H4 (cell line): ENCODE measurements around the gene KANSL1. TPM values are rescaled to one million over a fixed set of nuclear protein-coding genes. Genes with fewer than 3 reads are reported as not detected.
"Not testable (repeated sequence)": the region's sequence is repeated elsewhere in the genome, so short reads cannot be mapped to it uniquely, and the experiment has no call there.

ENCODE experiments used
- DNase-seq: peaks from one replicate; pipeline ENCODE4 v3.0.0-alpha.2; 2015; ENCODE audit warnings: low spot score
- total RNA-seq: library from RNA; depleted of rRNA; stranded (reverse); fragments of >200 nt; shearing (Covaris generic); gene quantifications from 2 replicates; pipeline ENCODE4 v1.2.3, GENCODE V29; 2014

KANSL1 gene
- total RNA-seq, 1 experiment from 2014 or later = 22.6 TPM

DNA sequence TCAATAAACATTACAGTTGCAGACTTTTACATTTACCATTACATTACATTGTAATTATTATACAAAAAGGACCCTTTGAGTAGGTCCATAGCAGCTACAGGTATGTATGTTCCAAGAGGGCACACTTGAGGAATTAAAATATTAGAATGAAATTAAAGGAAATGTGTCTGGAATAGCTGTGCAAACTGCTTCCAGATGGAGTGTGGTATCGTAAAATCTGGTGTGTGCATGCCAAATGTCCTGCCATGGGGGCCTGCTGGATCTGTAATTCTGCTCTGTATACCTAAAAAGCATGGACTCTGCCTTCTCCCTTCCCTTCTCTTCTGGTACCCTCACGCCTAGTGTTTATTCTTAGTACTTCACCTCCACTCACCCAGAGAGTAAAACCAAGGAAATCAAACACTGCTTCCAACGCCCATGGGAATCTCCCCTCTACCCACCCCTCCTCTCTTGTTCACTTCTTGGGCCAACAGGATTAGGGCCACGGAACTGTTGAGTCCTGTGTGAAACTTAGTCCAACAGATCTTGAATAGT, 155.4 kb downstream of the KANSL1 start:
- DNase-seq = no peak

DNA sequence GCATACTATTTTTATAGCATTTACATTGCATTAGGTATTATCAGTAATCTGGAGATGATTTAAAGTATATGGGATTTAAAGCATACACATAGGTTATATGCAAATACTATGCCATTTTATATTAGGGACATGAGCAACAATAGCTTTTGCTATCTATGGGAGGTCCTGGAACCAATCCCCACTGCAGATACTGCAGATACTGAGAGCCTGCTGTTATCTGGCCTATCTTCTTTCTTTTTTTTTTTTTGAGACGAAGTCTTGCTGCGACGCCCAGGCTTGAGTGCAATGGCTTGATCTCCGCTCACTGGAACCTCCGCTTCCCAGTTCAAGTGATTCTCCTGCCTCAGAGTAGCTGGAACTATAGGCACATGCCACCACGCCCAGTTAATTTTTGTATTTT, 156.7 kb downstream of the KANSL1 start:
- no peak for DNase-seq

DNA sequence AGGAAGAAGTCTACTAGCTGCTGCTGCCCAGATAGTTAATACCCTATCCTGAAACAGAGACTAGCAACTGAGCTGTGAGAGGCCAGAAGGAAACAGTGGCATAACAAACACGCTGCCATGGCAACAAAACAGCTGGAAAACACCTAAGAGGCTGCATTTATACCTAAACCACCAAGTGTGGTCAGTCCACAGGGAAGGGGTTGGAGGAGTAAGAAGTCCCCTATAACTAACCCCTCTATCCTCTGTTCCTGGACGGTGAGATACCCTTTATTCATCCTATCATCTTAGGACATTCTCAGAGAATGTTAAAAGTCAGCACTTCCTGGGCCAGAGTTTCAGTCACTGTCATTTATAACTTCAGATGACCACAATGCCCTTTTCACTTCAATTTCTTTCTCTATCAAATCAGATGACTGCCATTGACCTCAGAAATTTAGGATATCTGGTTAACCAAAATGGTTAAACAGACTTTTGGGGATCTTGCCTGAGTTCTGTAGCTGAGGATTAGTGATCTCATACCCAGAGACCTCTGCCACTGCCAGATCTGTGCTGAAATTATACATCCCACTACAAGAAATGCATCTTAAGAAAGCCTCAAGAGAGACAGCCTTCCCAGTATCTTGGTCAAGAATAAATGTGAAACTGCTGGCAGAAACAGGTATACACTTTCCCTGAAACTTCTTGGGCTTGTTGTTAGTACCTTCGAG, 158.0 kb downstream of the KANSL1 start:
- DNase-seq = no peak

DNA sequence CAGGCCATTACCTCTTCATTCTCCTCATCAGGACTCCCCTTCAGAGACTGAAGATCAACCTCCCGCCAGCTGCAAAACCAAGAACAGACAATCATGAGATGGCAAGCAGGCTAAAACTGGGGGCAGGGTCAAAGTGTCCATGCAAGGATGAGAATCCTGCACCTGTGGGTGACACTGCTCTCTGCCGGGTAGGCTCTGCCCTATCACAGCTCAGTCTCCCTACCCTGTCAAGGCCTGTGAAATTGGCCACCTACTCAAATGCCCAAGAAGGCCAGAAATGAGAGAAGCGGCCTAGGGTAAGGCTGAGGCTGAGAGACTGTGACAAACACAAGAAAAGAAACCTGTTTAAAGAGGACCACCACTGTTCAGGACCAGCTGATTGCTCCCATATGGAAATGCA, 159.8 kb downstream of the KANSL1 start:
- no peak for DNase-seq

DNA sequence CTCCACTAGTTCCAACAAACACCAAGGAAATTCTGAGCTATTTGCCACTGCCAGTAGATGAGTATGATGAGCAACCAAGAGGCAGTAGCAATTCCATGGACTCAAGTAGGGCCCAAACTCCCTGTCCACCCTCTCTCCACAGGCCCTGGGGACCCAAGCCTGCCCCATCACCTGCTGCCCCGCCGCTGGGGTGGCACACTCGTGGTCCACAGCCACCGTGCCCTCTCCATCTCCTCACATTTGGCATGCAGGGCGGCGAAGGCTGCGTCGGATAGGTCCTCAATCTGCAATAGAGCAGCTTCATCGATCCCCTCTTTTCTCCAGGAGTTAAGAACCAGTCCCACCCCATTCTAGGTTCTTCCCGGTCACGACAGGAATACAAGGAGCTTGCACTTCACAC, 160.3 kb downstream of the KANSL1 start:
- DNase-seq = no peak

DNA sequence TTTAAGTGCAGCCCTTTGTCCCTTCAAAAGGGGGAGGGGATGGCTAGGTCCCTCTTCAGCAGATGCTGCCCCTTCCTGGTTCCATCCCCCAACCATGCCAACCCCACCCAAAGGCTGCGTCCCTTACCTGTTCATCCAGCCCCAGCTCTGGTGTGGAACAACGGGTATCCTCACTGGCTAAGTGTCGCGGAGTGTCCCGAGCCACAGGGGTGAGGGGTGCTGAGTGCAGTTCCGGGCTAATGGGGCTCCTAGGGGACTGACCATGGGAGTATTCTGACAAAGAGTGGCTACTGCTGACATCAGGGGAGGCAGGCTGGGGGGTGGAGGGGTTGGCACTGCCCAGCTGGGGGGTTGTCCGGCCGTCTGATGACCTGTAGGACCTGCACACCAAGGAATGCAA, 161.3 kb downstream of the KANSL1 start:
- DNase-seq = no peak

DNA sequence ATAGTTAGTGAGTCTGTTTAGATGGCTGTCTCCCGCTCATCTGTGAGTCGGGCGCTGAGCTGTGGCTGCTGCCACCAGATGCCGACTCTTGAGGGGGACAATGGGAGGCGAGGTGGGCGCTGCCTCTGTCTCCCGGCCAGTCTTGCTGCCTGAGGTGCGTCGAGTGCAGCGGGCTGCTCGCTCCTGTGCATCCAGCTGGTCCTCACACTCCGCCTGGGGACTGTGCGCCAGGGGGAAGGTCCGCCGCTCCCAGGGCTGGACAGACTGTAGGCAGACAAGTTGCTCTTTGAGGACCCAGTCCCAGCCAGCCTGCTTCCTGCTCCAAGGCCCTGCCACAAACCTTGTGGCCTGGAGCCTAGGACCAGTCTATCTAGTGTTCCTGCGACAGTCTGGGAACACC, 161.8 kb downstream of the KANSL1 start:
- no peak for DNase-seq

DNA sequence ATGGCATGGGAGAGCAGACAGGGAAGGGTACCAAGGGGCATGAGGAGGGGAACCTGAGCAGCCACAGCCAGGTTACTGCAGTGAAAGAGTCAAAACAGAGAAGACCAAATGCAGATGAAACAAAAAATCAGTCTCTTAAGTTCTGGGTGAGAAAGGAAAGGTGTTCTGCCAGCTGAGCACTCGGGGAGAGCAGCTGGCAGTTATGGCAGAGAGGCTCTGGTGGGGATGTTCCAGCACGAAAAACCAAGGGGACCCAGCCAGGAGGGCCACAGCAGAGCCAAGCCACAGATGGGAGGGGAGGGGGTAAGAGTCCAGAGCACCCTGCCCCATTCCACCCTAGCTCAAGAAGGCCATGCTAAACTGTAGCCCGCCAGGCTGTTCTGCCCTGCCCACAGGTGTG, 162.5 kb downstream of the KANSL1 start:
- DNase-seq = no peak

DNA sequence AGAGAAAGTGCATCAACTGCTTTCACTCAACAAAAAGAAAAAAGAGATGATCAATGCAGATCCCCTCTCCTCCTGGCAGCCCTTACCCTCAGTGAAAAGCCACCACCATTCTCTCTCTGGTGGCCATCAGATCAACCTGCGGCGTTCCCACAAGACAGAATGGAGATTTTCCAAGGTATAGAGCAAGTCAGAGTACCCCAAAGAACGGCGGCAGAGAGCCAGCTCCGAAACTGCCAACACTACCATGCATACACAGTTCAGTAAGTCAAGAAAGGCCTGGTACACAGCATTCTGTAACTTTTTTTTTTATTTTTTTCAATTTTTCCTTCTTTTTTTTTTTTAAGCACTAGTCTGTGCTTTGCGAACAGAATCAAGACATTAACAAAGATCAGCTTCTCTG, 163.6 kb downstream of the KANSL1 start:
- DNase-seq = no peak

DNA sequence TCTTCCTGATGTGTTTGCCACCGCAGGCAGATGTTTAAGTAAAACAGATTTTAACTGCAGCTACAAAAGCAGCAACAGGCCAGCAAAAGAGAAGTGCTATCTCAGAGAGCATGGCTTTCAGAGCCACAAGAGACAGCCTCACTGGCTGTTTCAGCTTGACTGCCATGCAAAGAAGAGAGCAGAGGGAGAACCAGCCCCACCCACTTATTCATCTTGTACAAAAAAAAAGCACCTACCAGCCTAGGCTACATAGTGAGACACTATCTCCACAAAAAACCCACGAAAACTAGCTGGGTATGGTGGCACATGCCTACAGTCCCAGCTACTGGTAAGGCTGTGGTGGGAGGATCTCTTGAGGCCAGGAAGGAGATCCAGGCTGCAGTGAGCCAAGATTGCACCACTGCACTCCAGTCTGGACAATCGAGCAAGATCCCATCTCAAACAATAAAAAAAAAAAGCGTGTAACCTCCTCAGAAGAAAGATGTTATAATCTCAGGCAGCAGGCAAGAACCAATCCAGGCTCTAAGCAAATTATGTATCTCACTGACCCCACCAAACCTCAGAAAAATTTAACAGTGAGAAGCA, 164.2 kb downstream of the KANSL1 start:
- DNase-seq = no peak

DNA sequence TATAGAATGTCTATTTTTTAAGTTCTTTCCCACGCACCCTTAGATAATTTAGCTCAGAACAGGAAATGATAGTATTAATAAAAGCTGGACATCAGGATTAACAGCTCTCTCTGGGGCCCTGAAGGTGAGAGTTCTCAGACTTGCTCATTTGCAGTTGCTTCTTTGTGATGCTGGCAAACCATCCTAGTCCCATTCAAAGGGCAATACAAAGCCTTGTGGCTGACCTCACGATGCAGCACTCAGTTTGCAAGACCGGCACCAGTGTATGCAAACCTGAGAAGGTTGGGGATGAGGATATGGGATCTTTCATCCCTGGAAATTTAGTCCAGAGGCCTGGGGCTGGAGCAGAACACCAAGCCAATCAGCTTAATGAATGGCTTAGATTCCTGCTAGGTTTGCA, 164.9 kb downstream of the KANSL1 start:
- no peak for DNase-seq

DNA sequence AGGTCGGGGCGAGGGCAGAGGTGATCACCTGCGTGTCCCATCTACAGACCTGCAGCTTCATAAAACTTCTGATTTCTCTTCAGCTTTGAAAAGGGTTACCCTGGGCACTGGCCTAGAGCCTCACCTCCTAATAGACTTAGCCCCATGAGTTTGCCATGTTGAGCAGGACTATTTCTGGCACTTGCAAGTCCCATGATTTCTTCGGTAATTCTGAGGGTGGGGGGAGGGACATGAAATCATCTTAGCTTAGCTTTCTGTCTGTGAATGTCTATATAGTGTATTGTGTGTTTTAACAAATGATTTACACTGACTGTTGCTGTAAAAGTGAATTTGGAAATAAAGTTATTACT, 165.3 kb downstream of the KANSL1 start:
- no peak for DNase-seq

DNA sequence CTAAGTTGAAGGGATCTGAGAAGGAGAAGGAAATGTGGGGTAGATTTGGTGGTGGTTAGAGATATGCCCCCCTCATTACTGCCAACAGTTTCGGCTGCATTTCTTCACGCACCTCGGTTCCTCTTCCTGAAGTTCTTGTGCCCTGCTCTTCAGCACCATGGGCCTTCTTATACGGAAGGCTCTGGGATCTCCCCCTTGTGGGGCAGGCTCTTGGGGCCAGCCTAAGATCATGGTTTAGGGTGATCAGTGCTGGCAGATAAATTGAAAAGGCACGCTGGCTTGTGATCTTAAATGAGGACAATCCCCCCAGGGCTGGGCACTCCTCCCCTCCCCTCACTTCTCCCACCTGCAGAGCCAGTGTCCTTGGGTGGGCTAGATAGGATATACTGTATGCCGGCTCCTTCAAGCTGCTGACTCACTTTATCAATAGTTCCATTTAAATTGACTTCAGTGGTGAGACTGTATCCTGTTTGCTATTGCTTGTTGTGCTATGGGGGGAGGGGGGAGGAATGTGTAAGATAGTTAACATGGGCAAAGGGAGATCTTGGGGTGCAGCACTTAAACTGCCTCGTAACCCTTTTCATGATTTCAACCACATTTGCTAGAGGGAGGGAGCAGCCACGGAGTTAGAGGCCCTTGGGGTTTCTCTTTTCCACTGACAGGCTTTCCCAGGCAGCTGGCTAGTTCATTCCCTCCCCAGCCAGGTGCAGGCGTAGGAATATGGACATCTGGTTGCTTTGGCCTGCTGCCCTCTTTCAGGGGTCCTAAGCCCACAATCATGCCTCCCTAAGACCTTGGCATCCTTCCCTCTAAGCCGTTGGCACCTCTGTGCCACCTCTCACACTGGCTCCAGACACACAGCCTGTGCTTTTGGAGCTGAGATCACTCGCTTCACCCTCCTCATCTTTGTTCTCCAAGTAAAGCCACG, 165.9 kb downstream of the KANSL1 start:
- DNase-seq = no peak

DNA sequence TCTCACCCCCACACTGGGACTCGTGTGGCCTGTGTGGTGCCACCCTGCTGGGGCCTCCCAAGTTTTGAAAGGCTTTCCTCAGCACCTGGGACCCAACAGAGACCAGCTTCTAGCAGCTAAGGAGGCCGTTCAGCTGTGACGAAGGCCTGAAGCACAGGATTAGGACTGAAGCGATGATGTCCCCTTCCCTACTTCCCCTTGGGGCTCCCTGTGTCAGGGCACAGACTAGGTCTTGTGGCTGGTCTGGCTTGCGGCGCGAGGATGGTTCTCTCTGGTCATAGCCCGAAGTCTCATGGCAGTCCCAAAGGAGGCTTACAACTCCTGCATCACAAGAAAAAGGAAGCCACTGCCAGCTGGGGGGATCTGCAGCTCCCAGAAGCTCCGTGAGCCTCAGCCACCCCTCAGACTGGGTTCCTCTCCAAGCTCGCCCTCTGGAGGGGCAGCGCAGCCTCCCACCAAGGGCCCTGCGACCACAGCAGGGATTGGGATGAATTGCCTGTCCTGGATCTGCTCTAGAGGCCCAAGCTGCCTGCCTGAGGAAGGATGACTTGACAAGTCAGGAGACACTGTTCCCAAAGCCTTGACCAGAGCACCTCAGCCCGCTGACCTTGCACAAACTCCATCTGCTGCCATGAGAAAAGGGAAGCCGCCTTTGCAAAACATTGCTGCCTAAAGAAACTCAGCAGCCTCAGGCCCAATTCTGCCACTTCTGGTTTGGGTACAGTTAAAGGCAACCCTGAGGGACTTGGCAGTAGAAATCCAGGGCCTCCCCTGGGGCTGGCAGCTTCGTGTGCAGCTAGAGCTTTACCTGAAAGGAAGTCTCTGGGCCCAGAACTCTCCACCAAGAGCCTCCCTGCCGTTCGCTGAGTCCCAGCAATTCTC, 166.8 kb downstream of the KANSL1 start:
- DNase-seq = no peak

DNA sequence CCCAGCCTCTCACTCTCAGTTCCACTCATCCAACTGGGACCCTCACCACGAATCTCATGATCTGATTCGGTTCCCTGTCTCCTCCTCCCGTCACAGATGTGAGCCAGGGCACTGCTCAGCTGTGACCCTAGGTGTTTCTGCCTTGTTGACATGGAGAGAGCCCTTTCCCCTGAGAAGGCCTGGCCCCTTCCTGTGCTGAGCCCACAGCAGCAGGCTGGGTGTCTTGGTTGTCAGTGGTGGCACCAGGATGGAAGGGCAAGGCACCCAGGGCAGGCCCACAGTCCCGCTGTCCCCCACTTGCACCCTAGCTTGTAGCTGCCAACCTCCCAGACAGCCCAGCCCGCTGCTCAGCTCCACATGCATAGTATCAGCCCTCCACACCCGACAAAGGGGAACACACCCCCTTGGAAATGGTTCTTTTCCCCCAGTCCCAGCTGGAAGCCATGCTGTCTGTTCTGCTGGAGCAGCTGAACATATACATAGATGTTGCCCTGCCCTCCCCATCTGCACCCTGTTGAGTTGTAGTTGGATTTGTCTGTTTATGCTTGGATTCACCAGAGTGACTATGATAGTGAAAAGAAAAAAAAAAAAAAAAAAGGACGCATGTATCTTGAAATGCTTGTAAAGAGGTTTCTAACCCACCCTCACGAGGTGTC, 167.6 kb downstream of the KANSL1 start:
- no peak for DNase-seq

DNA sequence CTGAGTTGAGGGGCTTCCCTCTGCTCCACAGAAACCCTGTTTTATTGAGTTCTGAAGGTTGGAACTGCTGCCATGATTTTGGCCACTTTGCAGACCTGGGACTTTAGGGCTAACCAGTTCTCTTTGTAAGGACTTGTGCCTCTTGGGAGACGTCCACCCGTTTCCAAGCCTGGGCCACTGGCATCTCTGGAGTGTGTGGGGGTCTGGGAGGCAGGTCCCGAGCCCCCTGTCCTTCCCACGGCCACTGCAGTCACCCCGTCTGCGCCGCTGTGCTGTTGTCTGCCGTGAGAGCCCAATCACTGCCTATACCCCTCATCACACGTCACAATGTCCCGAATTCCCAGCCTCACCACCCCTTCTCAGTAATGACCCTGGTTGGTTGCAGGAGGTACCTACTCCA, 168.2 kb downstream of the KANSL1 start:
- no peak for DNase-seq

DNA sequence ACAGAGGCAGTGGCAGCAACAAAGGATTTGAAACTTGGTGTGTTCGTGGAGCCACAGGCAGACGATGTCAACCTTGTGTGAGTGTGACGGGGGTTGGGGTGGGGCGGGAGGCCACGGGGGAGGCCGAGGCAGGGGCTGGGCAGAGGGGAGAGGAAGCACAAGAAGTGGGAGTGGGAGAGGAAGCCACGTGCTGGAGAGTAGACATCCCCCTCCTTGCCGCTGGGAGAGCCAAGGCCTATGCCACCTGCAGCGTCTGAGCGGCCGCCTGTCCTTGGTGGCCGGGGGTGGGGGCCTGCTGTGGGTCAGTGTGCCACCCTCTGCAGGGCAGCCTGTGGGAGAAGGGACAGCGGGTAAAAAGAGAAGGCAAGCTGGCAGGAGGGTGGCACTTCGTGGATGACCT, 168.6 kb downstream of the KANSL1 start:
- DNase-seq = no peak

DNA sequence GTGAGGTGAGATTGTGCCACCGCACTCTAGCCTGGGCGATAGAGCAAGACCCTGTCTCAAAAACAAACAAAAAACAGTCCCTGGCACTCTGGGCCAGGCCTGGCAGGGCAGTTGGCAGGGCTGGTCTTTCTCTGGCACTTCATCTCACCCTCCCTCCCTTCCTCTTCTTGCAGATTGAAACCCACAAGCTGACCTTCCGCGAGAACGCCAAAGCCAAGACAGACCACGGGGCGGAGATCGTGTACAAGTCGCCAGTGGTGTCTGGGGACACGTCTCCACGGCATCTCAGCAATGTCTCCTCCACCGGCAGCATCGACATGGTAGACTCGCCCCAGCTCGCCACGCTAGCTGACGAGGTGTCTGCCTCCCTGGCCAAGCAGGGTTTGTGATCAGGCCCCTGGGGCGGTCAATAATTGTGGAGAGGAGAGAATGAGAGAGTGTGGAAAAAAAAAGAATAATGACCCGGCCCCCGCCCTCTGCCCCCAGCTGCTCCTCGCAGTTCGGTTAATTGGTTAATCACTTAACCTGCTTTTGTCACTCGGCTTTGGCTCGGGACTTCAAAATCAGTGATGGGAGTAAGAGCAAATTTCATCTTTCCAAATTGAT, 169.3 kb downstream of the KANSL1 start:
- no peak for DNase-seq

DNA sequence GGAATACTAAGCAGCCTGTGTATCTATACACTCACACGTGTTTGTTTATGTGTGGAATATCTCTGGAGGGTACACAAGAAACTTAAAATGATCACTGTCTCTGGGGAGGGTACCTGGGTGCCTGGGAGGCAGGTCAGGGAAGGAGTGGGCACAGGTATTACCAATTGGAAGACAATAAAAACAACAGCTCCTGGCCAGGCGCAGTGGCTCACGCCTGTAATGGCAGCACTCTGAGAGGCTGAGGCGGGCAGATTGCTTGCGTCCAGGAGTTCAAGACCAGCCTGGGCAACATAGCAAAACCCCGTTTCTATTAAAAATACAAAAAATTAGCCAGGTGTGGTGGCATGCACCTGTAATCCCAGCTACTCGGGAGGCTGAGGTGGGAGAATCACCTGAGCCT, 169.9 kb downstream of the KANSL1 start:
- not testable (repeated sequence) for DNase-seq

DNA sequence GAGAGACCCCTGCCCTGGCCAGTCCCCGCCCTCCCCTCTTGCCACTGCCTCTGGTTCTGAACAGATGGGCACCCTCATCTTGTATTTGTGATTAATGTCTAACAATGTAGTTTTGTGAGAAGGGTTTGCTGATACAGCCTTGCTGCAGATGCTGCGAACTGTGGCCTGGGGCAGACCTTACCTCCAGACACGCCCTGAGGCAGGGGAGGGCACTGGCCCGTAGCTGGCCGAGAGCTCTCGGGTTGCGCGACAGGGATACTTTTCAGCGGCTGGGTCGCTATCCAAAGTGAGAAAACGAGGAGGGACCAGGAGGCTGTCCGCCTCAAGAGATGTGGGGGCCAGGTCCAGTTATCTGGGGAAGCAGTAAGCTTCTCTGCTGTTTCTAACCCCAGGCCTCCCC, 172.2 kb downstream of the KANSL1 start:
- no peak for DNase-seq
